Dermis microvascular lymphatic vessel endothelial cell (primary cell): ENCODE data around the gene CTSZ. TPM values are rescaled to one million over a fixed set of nuclear protein-coding genes. Genes with fewer than 3 reads are reported as not detected.
"Not testable (repeated sequence)": the region's sequence is repeated elsewhere in the genome, so short reads cannot be mapped to it uniquely, and the experiment has no call there.

Experiments used
- DNase-seq, 2 donors: peaks; one replicate each; pipeline versions ENCODE4 v3.0.0 to v3.0.0-alpha.2; 2010; ENCODE audit warnings: low read depth in 2 of 2
- total RNA-seq: library from RNA; depleted of rRNA; stranded (reverse); fragments of >200 nt; gene quantifications from 2 replicates; pipeline ENCODE4 v1.2.1, GENCODE V29; 2014

The CTSZ gene
- total RNA-seq, 1 donor from 2014 or later: 206 TPM

GRCh38 chr20:58981628-58982364 is 25.3 kb downstream of the CTSZ start:
- peak in 1 of 2 donors; percentile 14 for DNase-seq

GRCh38 chr20:58980711-58981627 is 26.1 kb downstream of the CTSZ start, which contains the start of gene NELFCD:
TSS of gene NELFCD (plus strand) at chr20:58981256. CDS start at chr20:58981310, 54 bp downstream.
- peak; percentile 56 to 81 for DNase-seq

GRCh38 chr20:58978351-58979190 is 28.5 kb downstream of the CTSZ start:
- no peak for DNase-seq

GRCh38 chr20:58976061-58976730 is 30.9 kb downstream of the CTSZ start:
- no peak for DNase-seq

GRCh38 chr20:58975353-58975752 is 31.7 kb downstream of the CTSZ start:
- DNase-seq: no peak

GRCh38 chr20:58973866-58974265 is 33.2 kb downstream of the CTSZ start:
- no peak for DNase-seq

- DNase-seq: no peak
Observed at GRCh38 chr20:58973179-58973578, 33.9 kb downstream of the CTSZ start.

- no peak for DNase-seq
Observed at GRCh38 chr20:58971429-58971828, 35.6 kb downstream of the CTSZ start.

- DNase-seq: no peak
Observed at GRCh38 chr20:58970146-58970545, 36.9 kb downstream of the CTSZ start.

GRCh38 chr20:58969439-58969838 is 37.6 kb downstream of the CTSZ start:
- DNase-seq: no peak

- no peak for DNase-seq
Observed at GRCh38 chr20:58967652-58968429, 39.2 kb downstream of the CTSZ start.

- no peak for DNase-seq
Observed at GRCh38 chr20:58965270-58966064, 41.6 kb downstream of the CTSZ start.

GRCh38 chr20:58963922-58964321 is 43.1 kb downstream of the CTSZ start:
- DNase-seq: not testable (repeated sequence)

- DNase-seq: no peak
Observed at GRCh38 chr20:58963060-58963584, 43.9 kb downstream of the CTSZ start.

GRCh38 chr20:58959652-58960051 is 47.4 kb downstream of the CTSZ start:
- no peak for DNase-seq

GRCh38 chr20:58956078-58956477 is 51.0 kb downstream of the CTSZ start:
- no peak for DNase-seq

GRCh38 chr20:58953050-58953449 is 54.0 kb downstream of the CTSZ start:
- no peak for DNase-seq

GRCh38 chr20:58950603-58951002 is 56.5 kb downstream of the CTSZ start:
- no peak for DNase-seq

GRCh38 chr20:58947797-58948388 is 59.2 kb downstream of the CTSZ start:
- DNase-seq: not testable (repeated sequence)
